ENCODE results near the gene PTCD3.

Gene PTCD3

DNA sequence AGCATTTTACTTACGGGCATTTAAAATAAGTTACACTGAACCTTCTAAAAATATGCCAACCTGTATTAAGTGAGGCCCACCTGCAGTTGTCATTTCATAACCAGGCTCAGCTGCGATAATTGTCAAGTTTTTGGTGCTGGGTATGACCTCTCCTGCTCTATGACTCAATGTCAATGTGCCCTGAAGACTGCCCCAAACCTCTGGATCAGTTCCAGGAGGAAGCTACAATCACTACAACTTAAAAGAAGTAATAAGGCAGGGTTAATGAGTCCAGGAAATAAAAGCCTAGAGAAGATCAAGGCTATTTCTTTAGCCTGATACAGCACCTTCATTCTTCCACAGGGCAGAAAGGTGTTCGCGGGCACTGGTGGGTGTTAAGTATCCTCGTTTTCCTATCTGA, 23.3 kb upstream of the PTCD3 start:
- DNase-seq, result no peak

DNA sequence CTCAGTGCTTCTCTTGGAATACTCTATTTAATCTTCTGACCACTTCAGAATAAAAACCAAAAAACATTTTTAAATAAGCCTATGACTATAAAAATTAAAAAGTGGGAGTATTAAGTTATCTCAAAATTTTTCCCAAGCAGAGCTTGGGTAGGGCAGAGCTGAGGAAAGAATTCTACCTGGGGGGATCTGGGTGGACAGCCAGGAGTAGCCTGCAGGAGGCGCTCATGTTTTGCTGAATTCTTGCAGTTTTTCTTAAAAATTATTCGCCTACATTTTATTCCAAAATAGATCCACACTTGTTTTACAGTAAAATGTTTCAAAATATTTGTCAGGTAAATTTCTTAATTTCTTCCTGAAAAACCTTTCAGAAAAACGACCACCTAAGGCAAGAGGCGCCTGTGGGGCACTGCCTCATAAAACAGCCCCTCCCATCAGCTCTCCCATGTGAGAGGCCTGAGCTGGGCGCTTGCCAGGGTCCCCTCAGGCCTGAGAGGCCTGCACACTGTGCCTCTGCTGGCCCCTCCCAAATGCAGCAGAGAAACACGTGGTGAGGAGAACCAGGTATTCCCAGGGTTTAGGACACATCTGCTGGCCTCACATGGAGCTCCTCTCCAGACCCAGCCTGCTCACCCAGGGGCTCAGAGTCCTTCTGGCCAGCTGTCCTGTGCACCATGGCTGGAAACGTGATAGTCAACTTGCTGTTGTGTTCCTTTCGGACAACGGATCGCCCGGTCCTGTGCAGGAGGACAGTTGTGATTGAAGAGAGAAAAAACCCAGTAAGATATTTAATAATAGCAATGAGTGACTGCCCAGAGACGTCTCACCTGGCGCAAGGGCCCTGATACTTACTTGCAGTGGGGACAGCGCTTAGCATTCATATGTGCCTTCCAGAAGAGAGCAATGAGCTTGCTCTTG, 17.8 kb upstream of the PTCD3 start:
- peak; percentile 10 for DNase-seq

DNA sequence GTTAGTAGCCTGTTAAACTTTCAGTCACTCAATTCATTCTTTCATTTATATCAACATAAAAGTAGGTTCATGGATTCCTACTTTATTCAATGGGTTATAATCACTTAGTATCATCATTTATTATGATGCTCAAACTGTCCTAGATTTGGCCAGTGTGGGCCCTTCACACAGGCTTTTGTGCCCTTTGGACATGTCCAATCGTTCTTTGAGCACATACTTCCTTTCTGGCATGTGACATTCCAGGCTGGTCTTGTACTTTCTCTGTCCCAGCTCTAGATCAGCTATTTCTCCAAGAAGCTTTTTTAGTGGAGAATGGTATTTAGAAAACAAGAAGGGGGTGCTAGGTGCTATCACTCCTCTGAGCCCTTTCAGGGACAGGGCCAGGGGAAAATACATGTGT, 11.8 kb upstream of the PTCD3 start:
- no peak for DNase-seq

DNA sequence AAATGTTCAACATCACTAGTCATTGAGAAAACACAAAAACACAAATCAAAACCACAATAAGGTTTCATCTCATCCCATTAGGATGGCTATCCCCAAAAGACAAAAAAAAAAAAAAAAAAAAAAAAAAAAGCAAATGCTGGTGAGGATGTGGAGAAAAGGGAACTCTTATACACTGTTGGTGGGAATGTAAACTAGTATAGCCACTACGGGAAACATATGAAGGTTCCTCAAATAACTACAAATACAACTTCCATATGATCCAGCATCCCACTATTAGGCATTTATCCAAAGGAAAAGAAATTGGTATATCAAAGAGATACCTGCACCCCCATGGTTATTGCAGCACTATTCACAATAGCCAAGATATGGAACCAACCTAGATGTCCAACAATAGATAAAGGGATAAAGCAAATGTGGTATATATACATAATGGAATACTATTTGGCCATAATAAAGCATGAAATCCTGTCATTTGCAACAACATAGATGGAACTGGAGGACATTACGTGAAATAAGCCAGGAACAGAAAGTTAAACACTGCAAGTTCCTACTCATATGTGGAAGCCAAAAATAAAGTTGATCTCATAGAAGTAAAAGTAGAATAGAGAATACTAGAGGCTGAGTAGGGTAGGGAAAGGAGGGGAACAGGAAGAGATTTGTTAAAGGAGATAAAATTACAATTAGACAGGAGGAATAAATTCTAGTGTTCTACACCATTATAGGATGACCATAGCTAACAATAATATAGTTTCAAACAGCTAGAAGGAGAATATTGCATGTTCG, 8.7 kb upstream of the PTCD3 start:
- no peak for DNase-seq

DNA sequence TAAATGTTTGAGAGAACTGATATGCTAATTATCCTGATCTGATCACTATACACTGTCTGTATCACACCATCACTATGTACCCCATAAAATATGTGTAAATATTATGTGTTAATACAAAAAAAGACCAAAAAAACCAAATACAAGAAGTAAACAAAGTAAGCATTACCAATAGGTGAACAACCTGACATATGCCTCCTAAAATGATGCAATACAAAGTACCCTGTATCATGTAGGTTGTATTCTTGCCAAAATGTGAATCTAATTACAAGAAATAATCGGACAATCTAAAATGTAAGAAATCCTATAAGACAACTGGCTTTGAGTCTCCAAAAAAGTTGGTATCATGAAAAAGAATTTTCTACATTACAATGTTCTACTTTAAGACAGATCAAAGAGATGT, 8.1 kb upstream of the PTCD3 start:
- no peak for DNase-seq

DNA sequence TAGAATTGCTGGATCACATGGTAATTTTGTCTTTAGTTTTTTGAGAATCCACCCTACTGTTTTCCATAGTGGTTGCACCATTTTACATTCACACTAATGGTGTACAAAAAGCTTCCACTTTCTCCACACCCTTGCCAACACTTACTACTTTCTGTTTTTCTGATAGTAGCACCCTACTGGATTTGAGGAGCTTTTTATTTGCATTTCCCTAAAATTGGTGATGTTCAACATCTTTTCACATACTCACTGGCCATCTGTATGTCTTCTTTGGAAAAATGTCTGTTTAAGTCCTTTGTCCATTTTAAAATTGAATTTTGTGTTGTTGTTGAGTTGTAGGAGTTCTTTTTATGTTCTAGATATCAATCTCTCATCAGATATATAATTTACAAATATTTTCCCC, 3.9 kb upstream of the PTCD3 start:
- no peak for DNase-seq

DNA sequence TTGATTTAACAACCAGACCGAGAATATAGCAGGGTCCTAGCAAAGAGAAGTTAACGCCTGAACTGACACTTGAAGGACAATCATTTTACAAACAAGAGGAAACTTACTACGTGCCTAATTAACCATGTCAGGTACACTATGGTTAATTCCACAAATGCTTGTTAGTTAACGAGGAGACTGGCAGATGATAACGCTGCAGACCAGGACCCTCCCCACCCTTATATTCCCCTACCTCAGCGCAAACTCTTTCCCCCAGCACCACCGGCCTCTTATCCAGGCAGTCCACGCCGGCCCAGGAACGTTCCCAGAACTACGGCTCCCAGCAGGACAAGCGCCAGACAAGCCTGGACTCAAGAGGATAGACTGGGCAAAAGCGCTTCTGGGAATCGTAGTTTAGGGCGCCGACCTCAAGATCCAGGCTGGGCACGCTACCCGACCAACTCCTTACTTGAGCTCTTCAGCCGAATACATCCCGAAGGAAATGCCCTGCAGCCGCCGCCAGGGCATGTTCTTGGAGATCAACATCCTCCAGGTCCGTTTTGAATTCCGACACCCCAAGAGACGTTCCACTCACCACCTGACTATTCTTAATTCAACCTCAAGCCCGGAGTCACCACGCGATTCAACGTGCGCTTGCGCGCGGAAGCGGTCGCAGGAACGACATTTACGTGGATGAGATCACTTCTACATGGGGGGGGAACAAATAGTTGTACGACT, 625 bp upstream of the PTCD3 start, which contains the start of gene POLR1A:
POLR1A (minus strand) TSS at position 635 of the 717 bp plus-strand sequence; CDS start at position 525, 110 bp downstream.
- peak; percentile 82 for DNase-seq

DNA sequence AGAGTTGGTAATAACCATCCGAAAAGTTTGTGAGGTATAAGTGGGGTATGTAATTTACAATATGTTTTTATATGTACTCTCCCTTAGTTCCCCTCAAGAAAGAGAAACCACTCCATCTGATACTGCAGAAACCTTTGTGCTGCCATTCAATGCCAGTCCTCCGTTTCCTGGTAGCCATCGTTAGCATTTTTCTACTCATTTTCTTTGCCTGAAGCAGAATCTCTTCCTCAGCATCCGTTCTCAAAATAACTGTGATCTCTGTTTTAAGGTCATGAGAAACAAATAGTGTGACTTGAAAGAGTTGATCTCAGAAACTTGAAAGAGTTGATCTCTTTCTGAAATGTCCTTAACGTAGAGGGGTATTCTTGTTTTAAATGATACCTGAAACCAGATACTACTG, 996 bp downstream of the PTCD3 start:
- DNase-seq, result no peak

DNA sequence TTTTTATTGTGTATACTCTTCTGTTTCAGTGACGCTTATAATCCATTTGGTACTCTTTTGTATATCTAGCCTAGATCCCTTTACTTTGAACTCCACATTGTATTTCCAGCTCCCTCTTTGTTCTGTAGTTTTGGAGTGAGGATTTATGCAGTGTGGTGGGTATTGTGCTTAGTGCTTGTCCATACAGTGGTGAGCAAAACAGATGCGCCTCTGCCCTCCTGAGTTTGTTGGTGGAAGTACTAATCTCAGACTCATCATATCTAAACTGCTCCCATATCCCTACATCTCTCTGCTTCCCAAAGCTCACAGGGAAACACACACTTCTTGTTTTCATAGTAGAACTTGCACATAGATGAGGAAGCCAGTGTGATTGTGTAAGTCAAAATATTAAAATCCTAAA, 12.1 kb downstream of the PTCD3 start:
- no peak for DNase-seq

DNA sequence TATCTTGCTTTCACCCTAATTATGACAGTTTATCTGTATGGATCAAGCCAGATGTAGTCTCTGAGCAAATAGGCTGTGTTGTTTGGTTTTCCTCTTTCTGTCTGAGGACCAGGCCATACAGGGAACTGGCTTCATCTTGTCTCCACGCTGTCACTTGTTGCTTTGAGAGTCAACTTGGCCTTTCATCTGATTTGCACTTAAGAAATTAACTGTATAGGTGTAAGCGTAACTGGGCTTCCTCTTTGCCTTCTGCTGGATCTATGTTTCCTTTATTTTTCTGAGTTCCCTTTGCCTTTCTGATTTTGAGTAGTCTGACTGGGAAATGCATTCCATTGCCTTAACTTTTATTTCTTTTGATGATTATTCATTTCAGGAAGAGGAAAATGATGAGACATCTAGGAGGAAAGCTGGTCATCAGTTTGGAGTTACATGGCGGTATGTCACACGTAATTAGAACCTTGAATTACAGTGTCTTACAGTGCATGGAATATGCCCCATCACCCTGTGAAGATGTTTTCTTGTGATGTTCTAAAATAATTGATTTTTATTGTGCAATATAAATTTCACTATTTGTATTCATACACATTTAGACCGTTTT, 17.4 kb downstream of the PTCD3 start:
- no peak for DNase-seq

DNA sequence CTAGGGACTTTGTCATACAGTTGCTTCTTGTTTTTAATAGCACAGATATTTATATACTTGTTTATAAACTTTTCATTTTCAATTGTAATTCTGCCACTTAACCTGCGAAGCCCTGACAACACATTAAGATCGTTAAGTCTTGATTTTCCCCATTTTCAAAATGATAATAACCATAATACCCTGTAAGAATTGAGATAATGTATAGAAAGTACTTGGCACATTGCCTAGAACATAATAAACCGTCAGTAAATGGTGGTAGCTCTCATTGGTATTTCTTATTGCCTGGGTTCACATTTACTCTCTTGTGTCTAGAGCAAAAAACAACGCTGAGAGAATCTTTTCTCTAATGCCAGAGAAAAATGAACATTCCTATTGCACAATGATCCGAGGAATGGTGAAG, 18.6 kb downstream of the PTCD3 start:
- DNase-seq, result no peak

DNA sequence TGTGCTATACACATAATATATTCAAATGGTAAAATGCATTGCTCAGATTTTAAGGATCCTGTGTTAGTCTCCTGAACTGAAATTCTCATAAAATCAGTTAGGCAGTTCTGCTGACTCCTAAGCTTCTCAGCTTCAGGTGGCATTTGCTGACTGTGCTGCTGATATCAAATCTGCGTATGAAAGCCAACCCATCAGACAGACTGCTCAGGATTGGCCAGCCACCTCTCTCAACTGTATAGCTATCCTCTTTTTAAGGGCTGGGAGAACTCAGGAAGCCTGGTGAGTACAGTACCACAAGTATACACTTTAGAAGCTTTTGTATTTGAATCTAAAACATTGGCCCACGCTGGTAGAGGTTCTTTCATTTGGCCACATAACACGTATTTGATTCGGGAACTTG, 28.7 kb downstream of the PTCD3 start:
- DNase-seq, result no peak

DNA sequence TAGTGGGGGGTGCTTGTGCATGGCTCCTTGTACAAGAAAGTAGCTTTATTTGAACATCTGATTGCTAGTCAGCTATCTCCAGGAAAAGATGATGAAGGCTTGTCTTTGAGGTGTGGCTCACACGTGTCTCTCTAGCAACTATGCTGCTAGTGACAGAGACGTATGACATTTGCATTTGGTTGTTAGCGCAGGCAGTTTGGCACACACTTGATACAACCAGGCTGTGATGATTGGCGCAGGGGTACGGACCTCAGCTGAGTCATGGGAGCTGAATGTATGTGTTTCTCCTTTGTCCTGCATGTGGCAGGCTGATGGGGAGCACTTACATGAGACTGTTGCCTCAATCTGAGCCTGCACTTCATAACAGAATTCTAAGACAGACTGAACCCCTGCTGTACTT, 29.6 kb downstream of the PTCD3 start:
- DNase-seq, result no peak

DNA sequence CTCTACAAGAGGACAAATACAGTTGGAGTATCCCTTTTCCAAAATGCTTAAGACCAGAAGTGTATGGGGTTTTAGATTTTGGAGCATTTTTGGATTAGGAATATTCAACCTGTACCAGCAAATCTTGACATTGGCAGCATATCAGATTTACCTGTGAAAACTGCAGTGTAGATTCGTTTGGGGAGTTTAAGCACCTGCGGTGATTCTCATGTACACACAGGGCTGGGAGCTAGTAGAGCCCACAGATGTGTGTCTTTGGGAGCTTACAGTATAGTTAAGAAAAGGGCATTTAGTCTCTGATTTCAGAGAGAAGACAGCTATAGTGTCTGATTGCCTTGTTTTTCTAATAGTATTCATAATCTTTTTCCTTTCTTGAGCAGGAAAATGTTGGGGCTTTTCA, 30.1 kb downstream of the PTCD3 start:
- DNase-seq, result no peak

DNA sequence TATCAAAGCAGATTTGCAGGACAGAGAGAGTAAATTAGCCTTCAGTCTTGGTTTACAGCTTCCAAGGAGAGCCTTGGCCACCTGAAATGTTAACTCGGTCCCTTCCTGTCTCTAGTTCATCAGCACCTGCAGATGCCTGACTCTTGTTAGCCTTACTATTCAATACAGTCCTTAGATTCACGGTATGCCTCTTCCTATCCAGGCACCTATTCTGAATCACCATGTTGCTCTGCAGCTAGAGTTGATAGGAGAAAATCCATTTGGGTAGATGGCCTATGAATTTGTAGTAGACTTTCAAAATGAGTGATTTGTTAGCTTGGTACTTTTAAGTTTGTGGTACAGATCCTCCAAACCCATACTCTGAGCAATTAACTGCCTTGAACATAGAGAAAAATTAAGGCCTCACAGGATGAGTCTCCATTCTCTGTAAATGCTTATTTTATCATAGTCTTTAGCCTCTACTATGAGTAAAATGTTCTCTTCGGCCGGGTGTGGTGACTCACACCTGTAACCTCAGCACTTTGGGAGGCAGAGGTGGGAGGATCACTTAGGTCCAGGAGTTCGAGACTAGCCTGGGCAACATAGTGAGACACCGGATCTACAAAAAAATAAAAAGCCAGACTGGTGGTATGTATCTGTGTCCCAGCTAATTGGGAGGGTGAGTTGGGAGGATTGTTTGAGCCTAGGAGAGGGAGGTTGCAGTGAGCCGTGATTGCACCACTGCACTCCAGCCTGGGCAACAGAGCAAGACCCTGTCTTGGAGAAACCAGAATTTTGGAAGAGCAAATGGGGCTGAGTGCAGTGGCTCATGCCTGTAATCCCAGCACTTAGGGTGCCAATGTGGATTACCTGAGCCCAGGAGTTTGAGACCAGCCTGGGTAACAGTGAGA, 32.9 kb downstream of the PTCD3 start:
- no peak for DNase-seq

DNA sequence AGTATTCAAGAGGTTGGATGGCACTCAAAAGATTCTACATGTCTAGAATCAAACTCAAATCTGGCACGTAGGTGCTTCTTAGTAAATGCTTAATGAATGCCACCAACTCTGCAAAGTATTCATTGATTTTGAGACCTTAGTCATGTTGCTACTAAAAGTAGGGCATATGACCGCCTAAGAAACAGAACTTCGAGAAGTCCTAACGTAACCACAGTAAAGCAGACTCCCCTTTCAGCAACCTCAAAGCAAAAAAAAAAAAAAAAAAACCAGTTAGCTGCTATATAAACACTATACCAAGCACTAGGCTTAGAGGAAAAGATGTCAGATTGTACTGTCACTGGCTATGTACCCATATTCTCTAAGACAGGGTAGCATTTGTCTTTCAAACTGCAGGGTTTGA, 33.9 kb downstream of the PTCD3 start:
- DNase-seq, result no peak

DNA sequence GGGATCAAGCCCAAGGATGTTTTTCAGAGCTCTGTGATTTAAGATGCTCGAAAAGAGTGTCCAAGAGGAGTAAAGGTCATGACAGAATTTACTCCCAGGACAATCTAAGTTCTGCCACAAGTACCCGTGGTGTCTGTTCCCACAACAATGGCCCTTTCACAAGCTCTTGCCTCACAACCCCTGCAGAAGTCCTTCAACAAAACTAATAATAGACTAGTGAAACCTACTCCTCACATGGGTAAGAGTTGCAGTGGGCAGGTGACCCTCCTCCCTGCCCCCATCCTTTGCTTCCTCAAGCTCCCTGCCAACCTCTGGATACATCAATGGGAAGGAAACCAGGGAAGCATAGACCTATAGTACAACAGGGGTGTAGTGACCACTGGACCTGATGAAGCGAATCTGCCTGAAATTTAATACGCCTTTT, 34.9 kb downstream of the PTCD3 start:
- DNase-seq, result no peak

DNA sequence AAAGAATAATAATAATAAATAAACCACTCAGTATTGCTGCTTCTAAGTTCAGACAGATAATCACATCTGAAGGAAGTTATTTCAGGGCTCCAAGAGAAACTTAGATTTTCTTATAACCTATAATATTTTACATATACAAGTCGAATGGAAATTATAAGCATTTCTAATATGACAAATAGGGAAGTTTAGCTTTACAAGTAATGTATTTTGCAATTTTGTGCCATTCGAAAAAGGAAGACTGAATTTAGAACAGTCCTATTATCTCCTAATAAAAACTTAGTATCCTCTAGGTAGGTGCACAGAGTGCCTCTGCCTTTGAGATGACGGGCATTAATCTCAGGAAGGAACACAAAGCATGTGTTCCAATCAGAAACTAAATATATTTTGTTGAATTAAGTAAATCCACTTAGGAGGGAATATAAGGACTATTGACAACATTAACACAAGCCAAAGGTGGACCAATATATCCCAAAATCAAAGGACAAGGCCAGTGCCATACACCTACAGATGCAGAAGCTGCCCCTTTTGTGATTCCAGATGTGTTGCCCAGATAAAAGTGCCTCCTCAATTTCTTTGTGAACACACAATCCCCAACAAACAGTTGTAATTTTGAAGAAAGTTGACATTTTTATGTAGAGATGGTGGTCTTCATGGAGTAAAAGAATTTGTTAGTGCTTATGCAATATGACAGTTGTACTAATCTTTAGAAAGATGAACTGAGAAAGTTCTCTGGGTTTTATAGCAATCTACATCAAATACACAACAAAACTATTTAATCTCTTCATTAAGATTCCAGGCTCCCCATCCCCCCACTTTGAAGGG, 36.6 kb downstream of the PTCD3 start:
- DNase-seq, result no peak

DNA sequence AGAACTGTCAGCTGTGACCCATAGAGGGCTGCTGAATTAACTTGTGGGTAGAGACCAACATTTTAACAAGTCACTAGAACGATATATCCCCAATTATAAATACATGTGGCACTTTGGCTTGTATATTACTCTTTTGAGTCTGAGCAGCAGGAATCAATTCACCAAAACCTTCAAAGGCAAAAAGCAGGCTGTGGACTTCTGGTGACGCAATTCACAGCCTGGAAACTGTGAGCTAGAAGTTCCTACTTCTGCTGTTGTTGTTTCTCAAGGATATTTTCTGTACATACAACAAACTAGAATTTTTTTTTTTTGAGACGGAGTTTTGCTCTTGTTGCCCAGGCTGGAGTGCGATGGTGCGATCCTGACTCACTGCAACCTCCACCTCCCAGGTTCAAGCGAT, 37.3 kb downstream of the PTCD3 start:
- DNase-seq, result no peak

DNA sequence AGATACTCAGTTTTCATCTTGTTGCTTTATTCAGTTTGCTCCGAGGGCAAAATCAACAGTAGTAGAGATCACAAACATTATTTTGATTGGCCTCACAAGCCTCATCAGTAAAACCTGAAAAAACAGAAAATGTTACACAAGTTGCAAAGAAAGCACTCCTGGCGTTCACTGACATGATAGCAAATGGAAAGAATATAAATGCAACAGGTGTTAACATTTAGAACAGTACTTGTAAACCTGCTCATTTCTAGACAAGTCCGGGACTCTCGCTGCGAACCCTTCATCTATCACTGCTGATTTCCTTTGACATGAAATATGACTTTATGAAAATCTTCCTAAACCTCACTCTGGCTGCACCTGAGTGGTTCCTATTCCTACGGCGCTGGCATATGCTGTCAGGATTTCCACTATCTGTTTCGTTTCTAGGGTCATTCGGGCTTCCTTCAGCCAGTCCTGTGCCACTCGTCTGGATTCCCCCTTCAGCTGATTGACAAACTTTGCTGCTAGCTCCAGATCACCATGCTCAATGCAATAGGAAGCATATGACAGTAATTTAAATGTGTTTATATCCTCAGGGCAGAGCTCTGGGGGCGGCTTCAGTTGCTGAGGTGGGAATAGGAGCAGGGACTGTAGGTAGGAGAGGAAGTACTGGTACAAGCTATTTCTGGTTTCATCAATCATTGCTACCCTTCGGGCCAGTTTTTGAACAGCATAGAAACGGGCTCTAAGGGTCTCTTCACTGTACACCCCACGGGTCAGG, 38.1 kb downstream of the PTCD3 start:
- no peak for DNase-seq
